GM19395 (cell line): ENCODE measurements around the gene C17orf113.
"Not testable (repeated sequence)": the region's sequence is repeated elsewhere in the genome, so short reads cannot be mapped to it uniquely, and the experiment has no call there.

Experiments
- ATAC-seq: cut with Tn5 transposase; IDR thresholded peaks from one replicate; pipeline ENCODE4 v1.9.1; 2021; ENCODE audit warnings: mild to moderate bottlenecking, moderate library complexity; ENCODE audit not compliant: unreplicated experiment

The C17orf113 gene

GRCh38 chr17:42042598-42043319, 7.6 kb downstream of the C17orf113 start:
- no peak for ATAC-seq

GRCh38 chr17:42041619-42042018, 8.8 kb downstream of the C17orf113 start:
- ATAC-seq = no peak

- no peak for ATAC-seq
These were observed 9.6 kb downstream of the C17orf113 start for GRCh38 chr17:42040818-42041217.

GRCh38 chr17:42039794-42040763, 10.3 kb downstream of the C17orf113 start:
- no peak for ATAC-seq

GRCh38 chr17:42038221-42038973, 12.0 kb downstream of the C17orf113 start:
- ATAC-seq = no peak

- no peak for ATAC-seq
These were observed 16.3 kb downstream of the C17orf113 start for GRCh38 chr17:42034059-42034458.

GRCh38 chr17:42031584-42031983, 18.8 kb downstream of the C17orf113 start:
- ATAC-seq = no peak

GRCh38 chr17:42028791-42029127, 21.6 kb downstream of the C17orf113 start:
- no peak for ATAC-seq

GRCh38 chr17:42027961-42028790, 22.2 kb downstream of the C17orf113 start:
- ATAC-seq = no peak

GRCh38 chr17:42027590-42027889, 22.9 kb downstream of the C17orf113 start:
- ATAC-seq = no peak

GRCh38 chr17:42026857-42027589, 23.4 kb downstream of the C17orf113 start:
- no peak for ATAC-seq

GRCh38 chr17:42025936-42026335, 24.5 kb downstream of the C17orf113 start:
- ATAC-seq = no peak

- ATAC-seq = no peak
These were observed 25.2 kb downstream of the C17orf113 start for GRCh38 chr17:42025191-42025579.

- ATAC-seq = no peak
These were observed 26.7 kb downstream of the C17orf113 start for GRCh38 chr17:42023524-42024349.

- ATAC-seq = not testable (repeated sequence)
These were observed 29.6 kb downstream of the C17orf113 start for GRCh38 chr17:42020845-42021244.

GRCh38 chr17:42019509-42020404, 30.6 kb downstream of the C17orf113 start, which contains the start of gene NKIRAS2:
Gene NKIRAS2, plus strand, starts transcription at chr17:42020090. Its CDS starts 1,488 bp downstream, at chr17:42021578.
- peak; percentile 52 for ATAC-seq

- ATAC-seq = no peak
These were observed 31.4 kb downstream of the C17orf113 start for GRCh38 chr17:42018988-42019387.

GRCh38 chr17:42018339-42018738, 32.1 kb downstream of the C17orf113 start:
- ATAC-seq = no peak
